AG10803 (cell line): ENCODE results near the gene CCSER1.

Experiments used
- DNase-seq: peaks from one replicate; pipeline ENCODE4 v3.0.0; 2010; ENCODE audit warnings: low read depth
- H3K4me3 ChIP-seq: 2 replicates; pipeline ENCODE4 v1.5.1; 2011; ENCODE audit warnings: mild to moderate bottlenecking, low read length, control low read depth
- CTCF ChIP-seq: conservative IDR thresholded peaks from 2 replicates; pipeline ENCODE4 v1.5.1; 2011; ENCODE audit warnings: mild to moderate bottlenecking, low read length, control low read depth, inconsistent platforms

Gene CCSER1

GRCh38 chr4:90234916-90235547 is 107.8 kb downstream of the CCSER1 start:
- DNase-seq, result no peak
- no peak overlapping the region for H3K4me3 ChIP-seq
- no peak for TF ChIP-seq CTCF

GRCh38 chr4:90237751-90238530 is 110.7 kb downstream of the CCSER1 start:
- H3K4me3 ChIP-seq, result no peak overlapping the region
- no peak for DNase-seq
- TF ChIP-seq CTCF, result no peak

GRCh38 chr4:90240333-90240732 is 113.1 kb downstream of the CCSER1 start:
- no peak overlapping the region for H3K4me3 ChIP-seq
- no peak for TF ChIP-seq CTCF
- no peak for DNase-seq

- no peak overlapping the region for H3K4me3 ChIP-seq
- no peak for TF ChIP-seq CTCF
- DNase-seq, result no peak
Measured at GRCh38 chr4:90241008-90241407, 113.8 kb downstream of the CCSER1 start.

GRCh38 chr4:90245837-90246236 is 118.6 kb downstream of the CCSER1 start:
- no peak for TF ChIP-seq CTCF
- no peak overlapping the region for H3K4me3 ChIP-seq
- DNase-seq, result no peak

GRCh38 chr4:90246816-90247215 is 119.6 kb downstream of the CCSER1 start:
- no peak for TF ChIP-seq CTCF
- DNase-seq, result no peak
- H3K4me3 ChIP-seq, result no peak overlapping the region

- no peak for DNase-seq
- no peak overlapping the region for H3K4me3 ChIP-seq
- TF ChIP-seq CTCF, result no peak
Measured at GRCh38 chr4:90254357-90254756, 127.2 kb downstream of the CCSER1 start.
